Bronchial epithelial cell (primary cell): Measurements from ENCODE around the gene MYRIP. TPM values are rescaled to one million over a fixed set of nuclear protein-coding genes. Genes with fewer than 3 reads are reported as not detected.
"Not testable (repeated sequence)": the region's sequence is repeated elsewhere in the genome, so short reads cannot be mapped to it uniquely, and the experiment has no call there.

Source experiments
- DNase-seq: peaks from one replicate; pipeline ENCODE4 v3.0.0-alpha.2; 2010; ENCODE audit warnings: low read depth
- FAIRE-seq: peaks from 2 replicates; lab custom pipeline; 2011; peaks lifted over from hg19 to GRCh38; lab: Jason Lieb, UNC
- H3K27me3 ChIP-seq: 2 replicates; pipeline ENCODE4 v1.5.1; 2011; ENCODE audit warnings: low read length; ENCODE audit not compliant: control insufficient read depth, insufficient read depth
- H3K36me3 ChIP-seq: 2 replicates; pipeline ENCODE4 v1.5.1; 2011; ENCODE audit warnings: low read length; ENCODE audit not compliant: control insufficient read depth, insufficient read depth
- H3K4me3 ChIP-seq: 2 replicates; pipeline ENCODE4 v1.5.1; 2011; ENCODE audit warnings: mild to moderate bottlenecking, low read depth, low read length, control low read depth
- total RNA-seq: library from RNA; depleted of rRNA; stranded (reverse); fragments of >200 nt; gene quantifications from 2 replicates; pipeline ENCODE4 v1.2.1, GENCODE V29; 2014
- TF ChIP-seq, protein P1 (sequence below): IDR thresholded peaks from 2 replicates; pipeline ENCODE4 v1.5.1; 2011; ENCODE audit warnings: mild to moderate bottlenecking, moderate library complexity, low read length, control low read depth, inconsistent platforms; ENCODE audit not compliant: insufficient read depth, severe bottlenecking

Gene MYRIP
- total RNA-seq, 1 donor from 2014 or later, result not detected

GRCh38 chr3:39766433-39766832 is 43.0 kb upstream of the MYRIP start:
- Histone ChIP-seq H3K27me3 (no peaks in the 10 kb centered on the region), H3K4me3 (no peak overlapping the region), H3K36me3 (no peaks in the 10 kb centered on the region)
- TF ChIP-seq, protein P1, sequence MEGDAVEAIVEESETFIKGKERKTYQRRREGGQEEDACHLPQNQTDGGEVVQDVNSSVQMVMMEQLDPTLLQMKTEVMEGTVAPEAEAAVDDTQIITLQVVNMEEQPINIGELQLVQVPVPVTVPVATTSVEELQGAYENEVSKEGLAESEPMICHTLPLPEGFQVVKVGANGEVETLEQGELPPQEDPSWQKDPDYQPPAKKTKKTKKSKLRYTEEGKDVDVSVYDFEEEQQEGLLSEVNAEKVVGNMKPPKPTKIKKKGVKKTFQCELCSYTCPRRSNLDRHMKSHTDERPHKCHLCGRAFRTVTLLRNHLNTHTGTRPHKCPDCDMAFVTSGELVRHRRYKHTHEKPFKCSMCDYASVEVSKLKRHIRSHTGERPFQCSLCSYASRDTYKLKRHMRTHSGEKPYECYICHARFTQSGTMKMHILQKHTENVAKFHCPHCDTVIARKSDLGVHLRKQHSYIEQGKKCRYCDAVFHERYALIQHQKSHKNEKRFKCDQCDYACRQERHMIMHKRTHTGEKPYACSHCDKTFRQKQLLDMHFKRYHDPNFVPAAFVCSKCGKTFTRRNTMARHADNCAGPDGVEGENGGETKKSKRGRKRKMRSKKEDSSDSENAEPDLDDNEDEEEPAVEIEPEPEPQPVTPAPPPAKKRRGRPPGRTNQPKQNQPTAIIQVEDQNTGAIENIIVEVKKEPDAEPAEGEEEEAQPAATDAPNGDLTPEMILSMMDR, result no peak
- DNase-seq (no peak), FAIRE-seq (no peak)

GRCh38 chr3:39766909-39767308 is 42.5 kb upstream of the MYRIP start:
- H3K36me3 ChIP-seq, DNase-seq, H3K4me3 ChIP-seq, FAIRE-seq, H3K27me3 ChIP-seq: not testable (repeated sequence)

GRCh38 chr3:39778168-39778567 is 31.2 kb upstream of the MYRIP start:
- H3K36me3 ChIP-seq, DNase-seq, H3K27me3 ChIP-seq, FAIRE-seq, H3K4me3 ChIP-seq: not testable (repeated sequence)

DNA sequence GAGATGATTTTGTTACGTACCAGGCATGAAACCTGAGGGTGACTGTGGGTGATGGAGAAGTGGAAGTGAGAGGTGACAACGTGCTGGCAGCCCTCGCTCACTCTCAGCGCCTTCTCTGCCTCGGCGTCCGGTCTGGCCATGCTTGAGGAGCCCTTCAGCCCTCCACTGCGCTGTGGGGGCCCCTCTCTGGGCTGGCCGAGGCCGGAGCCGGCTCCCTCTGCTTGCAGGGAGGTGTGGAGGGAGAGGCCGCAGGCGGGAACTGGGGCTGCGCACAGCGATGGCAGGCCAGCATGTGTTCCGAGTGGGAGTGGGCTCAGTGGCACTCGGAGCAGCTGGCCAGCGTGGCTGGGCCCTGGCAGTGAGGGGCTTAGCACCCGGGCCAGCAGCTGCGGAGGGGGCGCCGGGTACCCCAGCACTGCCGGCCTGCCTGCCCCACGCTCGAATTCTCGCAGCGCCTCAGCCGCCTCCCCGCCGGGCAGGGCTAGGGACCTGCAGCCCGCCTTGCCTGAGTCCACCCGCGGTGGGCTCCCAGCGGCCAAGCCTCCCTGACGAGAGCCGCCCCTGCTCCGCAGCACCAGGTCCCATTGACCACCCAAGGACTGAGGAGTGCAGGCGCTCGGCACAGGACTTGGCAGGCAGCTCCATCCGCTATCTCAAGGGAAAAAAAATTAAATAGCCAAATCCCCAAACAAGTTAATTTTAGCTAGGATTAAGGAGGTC is 29.7 kb upstream of the MYRIP start:
- TF ChIP-seq, protein P1, result no peak
- DNase-seq (no peak), FAIRE-seq (no peak)
- Histone ChIP-seq H3K4me3 (no peak overlapping the region), H3K27me3 (no peaks in the 10 kb centered on the region), H3K36me3 (no peaks in the 10 kb centered on the region)

- H3K27me3 ChIP-seq, result no peaks in the 10 kb centered on the region
- DNase-seq (no peak), FAIRE-seq (no peak)
- H3K4me3 ChIP-seq, result no peak overlapping the region
- H3K36me3 ChIP-seq, result no peaks in the 10 kb centered on the region
- TF ChIP-seq, protein P1, result no peak
These were observed 29.1 kb upstream of the MYRIP start for GRCh38 chr3:39780352-39780751.

DNA sequence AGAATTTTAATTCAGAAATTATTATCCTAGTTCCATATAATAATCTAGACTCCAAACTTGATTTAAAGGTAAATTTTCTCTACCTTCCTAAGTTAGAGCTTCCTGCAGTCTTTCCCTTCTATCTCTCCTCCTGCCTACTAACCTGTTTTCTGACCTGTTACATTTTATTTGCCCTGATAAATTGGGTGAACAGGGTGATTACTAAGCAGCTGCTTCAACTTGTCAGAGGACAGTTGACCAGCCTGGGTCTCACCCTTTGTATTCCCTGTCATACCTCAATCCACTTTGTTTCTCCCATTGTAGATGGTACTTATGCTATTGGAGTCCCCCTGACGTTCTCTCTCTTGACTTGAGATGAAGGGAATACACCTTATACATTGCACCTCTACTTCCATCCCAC is 28.4 kb upstream of the MYRIP start:
- DNase-seq, result no peak
- Histone ChIP-seq H3K4me3 (no peak overlapping the region), H3K27me3 (no peaks in the 10 kb centered on the region), H3K36me3 (no peaks in the 10 kb centered on the region)
- TF ChIP-seq, protein P1, result no peak
- no peak for FAIRE-seq

DNA sequence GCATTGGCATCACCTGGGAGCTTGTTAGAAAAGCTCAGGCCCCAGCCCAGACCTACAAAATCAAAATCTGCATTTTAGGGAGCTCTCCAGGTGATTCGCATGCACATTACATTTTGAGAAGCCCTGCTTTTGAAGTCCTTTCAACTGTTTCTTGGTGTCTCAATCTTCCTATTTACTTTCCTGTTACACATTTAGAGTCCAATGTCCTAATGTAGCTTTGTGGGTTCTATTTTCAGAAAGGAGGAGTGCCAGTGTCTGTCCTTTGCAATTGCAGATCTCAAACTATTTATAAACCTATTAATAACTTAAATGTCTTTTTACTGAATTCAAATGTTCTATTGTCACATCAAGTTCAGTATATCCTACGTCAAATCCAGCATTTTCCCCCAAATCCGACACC is 27.8 kb upstream of the MYRIP start:
- H3K27me3 ChIP-seq, result no peaks in the 10 kb centered on the region
- H3K4me3 ChIP-seq, result no peak overlapping the region
- FAIRE-seq (no peak), DNase-seq (no peak)
- TF ChIP-seq, protein P1, result no peak
- H3K36me3 ChIP-seq, result no peaks in the 10 kb centered on the region
